Natural killer cell (primary cell): ENCODE measurements around the gene BZW2. TPM values are rescaled to one million over a fixed set of nuclear protein-coding genes. Genes with fewer than 3 reads are reported as not detected.
A peak's percentile ranks its signal among the peaks of the same experiment; 100 is the strongest.

Source experiments
- ATAC-seq, 3 donors: fragments of 150-1000 bp in 2 of 3; fragments of 200-7000 bp in 1 of 3; cut with Tn5 transposase; 1 replicate in 1 of 3; 2 replicates in 2 of 3; pipeline ENCODE4 v1.10.0; 2021; ENCODE audit warnings: mild to moderate bottlenecking in 2 of 3, moderate library complexity in 2 of 3
- DNase-seq, 2 donors: peaks; one replicate each; pipeline versions ENCODE4 v3.0.0 to v3.0.0-alpha.2; 2013 to 2021; ENCODE audit warnings: mixed read lengths in 1 of 2
- H3K27ac ChIP-seq: one replicate; pipeline ENCODE4 v1.5.1; 2013; ENCODE audit warnings: mild to moderate bottlenecking, low read length
- H3K27me3 ChIP-seq: one replicate; pipeline ENCODE4 v1.6.1; 2013; ENCODE audit warnings: low read length; ENCODE audit not compliant: control insufficient read depth, insufficient read depth
- H3K36me3 ChIP-seq: one replicate; pipeline ENCODE4 v1.6.1; 2013; ENCODE audit warnings: low read length; ENCODE audit not compliant: control insufficient read depth, insufficient read depth
- H3K4me1 ChIP-seq: one replicate; pipeline ENCODE4 v1.6.1; 2013; ENCODE audit warnings: low read length; ENCODE audit not compliant: control insufficient read depth, insufficient read depth
- H3K4me3 ChIP-seq: one replicate; pipeline ENCODE4 v1.5.1; 2013; ENCODE audit warnings: low read length
- H3K9me3 ChIP-seq: one replicate; pipeline ENCODE4 v1.6.1; 2013; ENCODE audit warnings: low read length; ENCODE audit not compliant: control insufficient read depth, insufficient read depth
- H3K27ac Mint-ChIP-seq, 2 donors: one replicate each; pipeline ENCODE4 v1.8.0; 2022; ENCODE audit warnings: mild to moderate bottlenecking in 2 of 2, mixed read lengths in 2 of 2, moderate library complexity in 1 of 2
- H3K27me3 Mint-ChIP-seq, 2 donors: one replicate each; pipeline ENCODE4 v1.8.0; 2022; ENCODE audit warnings: low read depth in 2 of 2, mixed read lengths in 2 of 2
- H3K36me3 Mint-ChIP-seq: one replicate; pipeline ENCODE4 v1.8.0; 2022; ENCODE audit warnings: mixed read lengths
- H3K4me1 Mint-ChIP-seq, 2 donors: one replicate each; pipeline ENCODE4 v1.8.0; 2022; ENCODE audit warnings: mixed read lengths in 2 of 2
- H3K4me3 Mint-ChIP-seq: one replicate; pipeline ENCODE4 v1.8.0; 2022; ENCODE audit warnings: mild to moderate bottlenecking, moderate library complexity, mixed read lengths
- H3K9me3 Mint-ChIP-seq, 2 donors: one replicate each; pipeline ENCODE4 v1.8.0; 2022; ENCODE audit warnings: mixed read lengths in 2 of 2
- CTCF ChIP-seq: fragments of 200-600 bp; IDR thresholded peaks from one replicate; pipeline ENCODE4 v1.8.0; 2022; ENCODE audit warnings: antibody characterized with exemption
- WGBS: methylation state at CpG from one replicate; pipeline ENCODE4 v1.1.7; 2013; ENCODE audit warnings: missing lambda C conversion rate; ENCODE audit not compliant: insufficient coverage; 5-methylcytosine and 5-hydroxymethylcytosine counted together
- intact Hi-C: fragments of 100-400 bp; cut with micrococcal nuclease; formaldehyde crosslinking; loops from one replicate; pipeline ENCODE4 v1.14.2; 2022
- total RNA-seq, 4 donors: library from RNA; stranded (reverse); fragments of 120-200 nt in 1 of 4; gene quantifications; one replicate each; pipeline versions ENCODE4 v1.2.3 to v1.2.4, GENCODE V29; 2013 to 2022

BZW2 gene
- total RNA-seq, 3 donors from 2014 or later (not counting 1 experiment from before 2014, with no cell fraction given) = 15.3 to 21.0 (median 19.9) TPM

DNA sequence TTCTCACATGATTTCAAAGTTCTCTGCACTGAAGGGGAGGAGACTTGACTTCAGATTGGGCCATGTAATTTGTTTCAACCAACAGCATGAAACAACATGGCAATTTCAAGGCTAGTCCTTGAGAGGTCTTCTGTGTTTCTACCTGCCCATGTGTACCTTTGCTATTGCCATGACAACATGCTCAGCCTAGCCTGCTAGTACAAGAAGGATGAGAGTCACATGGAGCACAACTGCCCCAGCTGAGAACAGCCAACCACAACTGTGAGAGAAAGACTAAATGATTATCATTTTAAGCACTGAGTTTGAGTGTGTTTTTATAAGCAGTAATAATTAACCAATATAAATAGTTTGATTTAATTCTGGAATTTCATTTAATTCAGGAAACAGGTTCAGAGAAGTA, 42.3 kb upstream of the BZW2 start:
- Mint-ChIP-seq H3K9me3 (no peaks in the 10 kb centered on the region), H3K27ac (no peak overlapping the region)
- TF ChIP-seq CTCF = no peak

DNA sequence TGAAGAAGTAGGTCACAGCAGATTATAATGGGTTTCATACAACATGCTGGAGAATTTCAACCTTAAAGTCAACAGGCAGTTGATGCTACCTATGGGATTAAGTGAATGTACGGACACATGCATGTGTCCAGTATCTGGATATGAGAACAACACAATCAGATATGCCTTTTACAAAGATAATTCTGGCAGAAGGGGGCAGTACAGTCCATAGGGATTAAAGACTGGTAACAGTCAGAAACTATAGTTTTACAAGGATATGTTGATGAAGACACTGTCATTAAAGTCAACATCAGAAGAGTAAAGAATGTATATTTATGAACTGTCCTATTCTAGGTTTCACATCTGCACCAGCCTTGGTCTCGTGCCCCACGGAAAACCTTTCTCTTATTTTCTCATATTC, 41.9 kb upstream of the BZW2 start:
- Mint-ChIP-seq H3K9me3 (no peaks in the 10 kb centered on the region), H3K4me3 (no peak overlapping the region), H3K4me1 (no peaks in the 10 kb centered on the region), H3K36me3 (peaks cover 23% of the 10 kb centered on the region), H3K27ac (no peak overlapping the region), H3K27me3 (no peaks in the 10 kb centered on the region)
- intact Hi-C loops = no loop called here
- Histone ChIP-seq H3K27ac (no peak overlapping the region), H3K4me1 (no peaks in the 10 kb centered on the region), H3K9me3 (no peaks in the 10 kb centered on the region), H3K36me3 (peaks cover 47% of the 10 kb centered on the region), H3K4me3 (no peak overlapping the region), H3K27me3 (no peaks in the 10 kb centered on the region)
- no CpG with 5 or more reads among the region's 3 CpGs for WGBS
- TF ChIP-seq CTCF = no peak
- ATAC-seq = no peak
- peak in 1 of 2 donors; percentile 22 for DNase-seq

More for the DNA sequence above, 42.3 kb upstream of the BZW2 start:
- Mint-ChIP-seq H3K36me3 (peaks cover 23% of the 10 kb centered on the region), H3K27me3 (no peaks in the 10 kb centered on the region), H3K4me1 (no peaks in the 10 kb centered on the region), H3K4me3 (no peak overlapping the region)
- intact Hi-C loops = no loop called here
- Histone ChIP-seq H3K4me1 (no peaks in the 10 kb centered on the region), H3K27ac (no peak overlapping the region), H3K9me3 (no peaks in the 10 kb centered on the region), H3K4me3 (no peak overlapping the region), H3K36me3 (peaks cover 45% of the 10 kb centered on the region), H3K27me3 (no peaks in the 10 kb centered on the region)
- DNase-seq (no peak), ATAC-seq (no peak)

DNA sequence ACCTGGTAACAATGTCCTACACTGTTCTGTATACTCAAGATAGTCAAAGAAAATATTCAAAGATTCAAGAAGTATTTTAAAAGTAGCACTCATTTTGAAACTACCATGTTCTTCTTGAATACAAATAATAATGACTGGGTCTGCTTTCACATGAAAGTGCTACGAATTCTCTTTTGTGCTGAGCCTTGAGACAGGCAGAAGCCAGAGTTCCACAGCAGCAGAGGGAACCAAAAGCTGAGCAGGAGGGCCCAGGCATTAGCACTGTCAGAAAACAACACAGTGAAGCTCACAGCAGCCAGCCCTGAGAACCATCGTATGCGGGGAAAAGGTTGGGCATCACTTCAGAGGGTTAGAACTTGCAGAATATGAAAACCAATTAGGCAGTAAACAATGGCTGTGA, 39.3 kb upstream of the BZW2 start:
- Histone ChIP-seq H3K9me3 (no peaks in the 10 kb centered on the region), H3K36me3 (peaks cover 44% of the 10 kb centered on the region), H3K27me3 (no peaks in the 10 kb centered on the region), H3K4me3 (no peak overlapping the region), H3K27ac (no peak overlapping the region), H3K4me1 (no peaks in the 10 kb centered on the region)
- ATAC-seq (no peak), DNase-seq (no peak)
- Mint-ChIP-seq H3K4me1 (no peaks in the 10 kb centered on the region), H3K36me3 (peaks cover 15% of the 10 kb centered on the region), H3K27me3 (no peaks in the 10 kb centered on the region), H3K9me3 (no peaks in the 10 kb centered on the region), H3K27ac (no peak overlapping the region), H3K4me3 (no peak overlapping the region)
- 82% methylated on average over 3 of the region's 3 CpGs for WGBS
- intact Hi-C loops = no loop called here
- no peak for TF ChIP-seq CTCF

GRCh38 chr7:16609842-16610450, 36.0 kb upstream of the BZW2 start:
- Histone ChIP-seq H3K4me3 (no peak overlapping the region), H3K4me1 (no peaks in the 10 kb centered on the region), H3K36me3 (peaks cover 43% of the 10 kb centered on the region), H3K9me3 (no peaks in the 10 kb centered on the region), H3K27me3 (no peaks in the 10 kb centered on the region), H3K27ac (no peak overlapping the region)
- no peak for TF ChIP-seq CTCF
- 95% methylated on average over 4 of the region's 4 CpGs for WGBS
- intact Hi-C loops = no loop called here
- ATAC-seq = no peak
- Mint-ChIP-seq H3K4me1 (no peaks in the 10 kb centered on the region), H3K27ac (no peak overlapping the region), H3K27me3 (no peaks in the 10 kb centered on the region), H3K4me3 (no peak overlapping the region), H3K9me3 (no peaks in the 10 kb centered on the region), H3K36me3 (peaks cover 15% of the 10 kb centered on the region)
- DNase-seq = no peak
